ENCODE data around the gene DNER. TPM values are rescaled to one million over a fixed set of nuclear protein-coding genes. Genes with fewer than 3 reads are reported as not detected.

The DNER gene
- total and polyA plus RNA-seq, 7 donors = 0.10 to 0.87 (median 0.35) TPM; not detected in 1

DNA sequence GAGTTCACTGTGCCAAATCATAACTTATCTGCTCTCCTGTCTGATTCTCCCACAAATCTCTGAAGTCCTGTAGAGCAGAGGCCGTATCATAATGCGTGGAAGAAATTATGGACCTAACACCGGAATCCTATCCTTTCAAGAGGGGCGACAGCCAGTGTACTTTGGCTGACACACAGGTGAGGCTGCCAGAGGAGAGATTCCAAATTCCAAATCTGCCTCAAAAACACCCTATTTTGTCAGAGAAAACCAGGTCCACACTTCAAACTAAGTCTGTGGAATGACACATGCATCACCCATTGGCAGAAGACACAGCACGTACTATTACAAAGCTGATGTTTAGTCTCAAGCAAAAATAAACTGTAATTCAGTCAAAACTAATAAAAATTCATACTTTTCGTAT is 304.1 kb downstream of the DNER start:
- H3K27ac ChIP-seq = no peak overlapping the region
- ATAC-seq (no peak), DNase-seq (no peak)
- H3K9me3 ChIP-seq = no peaks in the 10 kb centered on the region
- no peaks in the 10 kb centered on the region for H3K4me1 ChIP-seq
- TF ChIP-seq, protein P1, sequence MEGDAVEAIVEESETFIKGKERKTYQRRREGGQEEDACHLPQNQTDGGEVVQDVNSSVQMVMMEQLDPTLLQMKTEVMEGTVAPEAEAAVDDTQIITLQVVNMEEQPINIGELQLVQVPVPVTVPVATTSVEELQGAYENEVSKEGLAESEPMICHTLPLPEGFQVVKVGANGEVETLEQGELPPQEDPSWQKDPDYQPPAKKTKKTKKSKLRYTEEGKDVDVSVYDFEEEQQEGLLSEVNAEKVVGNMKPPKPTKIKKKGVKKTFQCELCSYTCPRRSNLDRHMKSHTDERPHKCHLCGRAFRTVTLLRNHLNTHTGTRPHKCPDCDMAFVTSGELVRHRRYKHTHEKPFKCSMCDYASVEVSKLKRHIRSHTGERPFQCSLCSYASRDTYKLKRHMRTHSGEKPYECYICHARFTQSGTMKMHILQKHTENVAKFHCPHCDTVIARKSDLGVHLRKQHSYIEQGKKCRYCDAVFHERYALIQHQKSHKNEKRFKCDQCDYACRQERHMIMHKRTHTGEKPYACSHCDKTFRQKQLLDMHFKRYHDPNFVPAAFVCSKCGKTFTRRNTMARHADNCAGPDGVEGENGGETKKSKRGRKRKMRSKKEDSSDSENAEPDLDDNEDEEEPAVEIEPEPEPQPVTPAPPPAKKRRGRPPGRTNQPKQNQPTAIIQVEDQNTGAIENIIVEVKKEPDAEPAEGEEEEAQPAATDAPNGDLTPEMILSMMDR (IDR thresholded peaks at IDR 0.05) = no peak
- H3K27me3 ChIP-seq (ENCODE audit: insufficient read depth in 3 of 3, low read length in 2 of 3) = no peaks in the 10 kb centered on the region
- whole genome bisulfite sequencing, 3 donors = 52 to 69% (median 59%) methylated on average over 6 of the region's 6 CpGs
- H3K4me3 ChIP-seq = no peak overlapping the region
- intact Hi-C loops (cut with DNase I) = no loop called here
- no peaks in the 10 kb centered on the region for H3K36me3 ChIP-seq (ENCODE audit: insufficient read depth in 1 of 2, low read depth in 1 of 2)

DNA sequence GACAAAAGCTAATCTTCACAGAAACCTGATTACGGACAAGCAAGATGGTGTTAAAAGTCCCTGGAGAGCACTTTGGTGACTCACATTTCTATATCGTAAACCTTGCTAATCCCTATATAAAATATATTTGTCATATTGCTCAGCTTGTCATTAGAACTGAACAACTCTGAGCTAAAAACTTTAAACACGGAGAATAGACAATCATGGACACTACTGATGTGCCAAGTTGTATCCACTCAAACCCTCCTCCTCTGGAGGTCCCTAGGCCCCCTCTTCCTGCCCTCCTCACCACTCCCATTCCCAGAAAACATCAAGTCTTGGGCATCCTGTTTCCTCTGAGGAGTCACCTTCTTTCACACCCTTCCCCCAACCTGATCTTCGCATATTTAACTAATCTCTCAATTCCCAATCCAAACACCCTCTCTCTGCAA is 304.6 kb downstream of the DNER start:
- Histone ChIP-seq H3K4me1 (no peaks in the 10 kb centered on the region), H3K4me3 (no peak overlapping the region), H3K27ac (no peak overlapping the region), H3K36me3 (ENCODE audit: insufficient read depth in 1 of 2, low read depth in 1 of 2) (no peaks in the 10 kb centered on the region), H3K9me3 (no peaks in the 10 kb centered on the region), H3K27me3 (ENCODE audit: insufficient read depth in 3 of 3, low read length in 2 of 3) (no peaks in the 10 kb centered on the region)
- no peak for DNase-seq
- intact Hi-C loops (cut with DNase I) = no loop called here
- ATAC-seq = no peak
- WGBS, 3 donors = 37 to 48% (median 47%) methylated on average over 4 of the region's 4 CpGs
- TF ChIP-seq, protein P1 (IDR thresholded peaks at IDR 0.05) = no peak

DNA sequence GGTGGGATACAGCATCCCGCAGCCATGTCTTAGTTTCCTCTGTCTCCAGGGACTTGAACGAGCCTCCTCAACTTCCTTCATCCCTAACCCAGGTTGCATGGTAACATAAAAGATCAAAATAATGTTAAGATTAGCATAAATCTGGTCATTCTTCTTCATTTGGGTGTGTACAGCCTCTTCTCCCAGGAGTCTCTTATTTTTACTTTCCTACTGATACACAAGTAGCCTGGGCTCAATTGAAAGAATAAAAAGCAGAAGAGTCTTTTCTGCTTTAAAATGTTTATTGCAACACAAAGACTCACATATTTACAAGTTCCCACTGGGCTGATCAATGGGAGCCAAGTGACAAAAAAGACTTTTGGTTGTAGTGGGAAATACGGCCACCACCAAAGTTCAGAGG is 305.4 kb downstream of the DNER start:
- no peaks in the 10 kb centered on the region for H3K9me3 ChIP-seq
- DNase-seq (no peak), ATAC-seq (no peak)
- H3K4me3 ChIP-seq = no peak overlapping the region
- no peaks in the 10 kb centered on the region for H3K4me1 ChIP-seq
- TF ChIP-seq, protein P1 (IDR thresholded peaks at IDR 0.05) = no peak
- 58% methylated on average over 3 of the region's 3 CpGs for WGBS, 3 donors
- no peaks in the 10 kb centered on the region for H3K27me3 ChIP-seq (ENCODE audit: insufficient read depth in 3 of 3, low read length in 2 of 3)
- H3K27ac ChIP-seq = no peak overlapping the region
- no peaks in the 10 kb centered on the region for H3K36me3 ChIP-seq (ENCODE audit: insufficient read depth in 1 of 2, low read depth in 1 of 2)
- intact Hi-C loops (cut with DNase I) = loop anchor here in 1 of 2 donors (1.0 kb wide), 1 partner anchor 22 kb away; no protein-coding TSS in a partner anchor

DNA sequence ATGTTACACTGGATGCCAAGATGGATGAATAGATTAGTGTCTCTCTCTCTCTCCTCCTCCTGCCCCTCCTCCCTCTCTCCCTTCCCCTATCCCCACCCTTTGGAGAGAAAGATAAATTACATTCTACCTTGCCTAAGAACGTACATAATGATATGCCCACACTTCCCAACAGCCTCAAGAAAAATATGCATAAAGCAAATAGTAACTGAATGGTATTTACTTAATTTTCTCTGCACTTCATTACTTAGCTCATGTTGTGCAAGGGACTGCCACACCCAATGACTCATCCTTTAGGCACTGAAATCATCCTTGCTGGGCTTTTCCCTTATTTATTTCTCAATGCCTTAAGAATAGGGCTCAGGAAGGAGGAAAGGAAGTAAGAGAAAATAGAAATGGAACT is 306.0 kb downstream of the DNER start:
- H3K36me3 ChIP-seq (ENCODE audit: insufficient read depth in 1 of 2, low read depth in 1 of 2) = no peaks in the 10 kb centered on the region
- H3K27me3 ChIP-seq (ENCODE audit: insufficient read depth in 3 of 3, low read length in 2 of 3) = no peaks in the 10 kb centered on the region
- WGBS, 3 donors = 13 to 22% (median 17%) methylated on average over 1 of the region's 1 CpG
- H3K27ac ChIP-seq = peak overlapping the region; percentile 37
- peak in 1 of 2 donors; percentile 39 for DNase-seq
- no peaks in the 10 kb centered on the region for H3K9me3 ChIP-seq
- TF ChIP-seq, protein P1 (IDR thresholded peaks at IDR 0.05) = no peak
- H3K4me1 ChIP-seq = no peaks in the 10 kb centered on the region
- ATAC-seq = peak in 2 of 4 donors; percentile 59 to 82
- intact Hi-C loops (cut with DNase I) = loop anchor here in 1 of 2 donors (1.0 kb wide), 1 partner anchor 23 kb away; no protein-coding TSS in a partner anchor
- H3K4me3 ChIP-seq = no peak overlapping the region

DNA sequence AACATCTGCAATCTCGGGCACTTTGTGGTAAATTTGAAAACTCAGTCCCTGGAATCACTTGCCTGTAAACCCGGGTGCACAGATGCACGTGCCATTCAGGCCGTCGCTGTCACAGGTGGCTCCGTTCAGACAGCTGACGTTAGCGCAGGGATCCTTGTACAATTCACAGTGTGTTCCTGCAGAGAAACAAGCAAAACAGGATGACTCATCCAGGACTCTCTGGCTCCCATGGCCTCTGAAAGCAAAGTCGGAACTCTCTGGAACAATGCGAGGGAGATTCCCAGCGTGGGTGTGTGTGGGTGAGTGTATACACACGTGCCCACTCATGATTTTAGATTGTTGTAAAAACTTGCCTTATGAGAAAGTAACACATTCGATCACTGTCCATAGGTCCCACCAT is 307.2 kb downstream of the DNER start:
- no peaks in the 10 kb centered on the region for H3K27me3 ChIP-seq (ENCODE audit: insufficient read depth in 3 of 3, low read length in 2 of 3)
- TF ChIP-seq, protein P1 (IDR thresholded peaks at IDR 0.05) = no peak
- ATAC-seq = peak; percentile 37 to 87 (median 82)
- H3K36me3 ChIP-seq (ENCODE audit: insufficient read depth in 1 of 2, low read depth in 1 of 2) = no peaks in the 10 kb centered on the region
- H3K9me3 ChIP-seq = no peaks in the 10 kb centered on the region
- WGBS, 3 donors = 32 to 39% (median 38%) methylated on average over 13 of the region's 13 CpGs
- peak; percentile 67 to 85 for DNase-seq
- intact Hi-C loops (cut with DNase I) = no loop called here
- H3K4me3 ChIP-seq = no peak overlapping the region
- H3K27ac ChIP-seq = peak overlapping the region; percentile 37
- no peaks in the 10 kb centered on the region for H3K4me1 ChIP-seq

Data from psoas muscle (tissue), 8 donors.